ENCODE results near the gene ZNF436.
A peak's percentile ranks its signal among the peaks of the same experiment; 100 is the strongest.
"Not testable (repeated sequence)": the region's sequence is repeated elsewhere in the genome, so short reads cannot be mapped to it uniquely, and the experiment has no call there.

The ZNF436 gene

GRCh38 chr1:23366598-23366997, 3.0 kb downstream of the ZNF436 start:
- no peak for DNase-seq (ENCODE audit: low read depth)

GRCh38 chr1:23366146-23366545, 3.5 kb downstream of the ZNF436 start:
- DNase-seq (ENCODE audit: low read depth): no peak

- no peak for DNase-seq (ENCODE audit: low read depth)
Observed at GRCh38 chr1:23362218-23362713, 7.4 kb downstream of the ZNF436 start.

- no peak for DNase-seq (ENCODE audit: low read depth)
Observed at GRCh38 chr1:23358310-23358875, 11.2 kb downstream of the ZNF436 start.

- DNase-seq (ENCODE audit: low read depth): no peak
Observed at GRCh38 chr1:23357138-23357908, 12.3 kb downstream of the ZNF436 start.

- no peak for DNase-seq (ENCODE audit: low read depth)
Observed at GRCh38 chr1:23356471-23357137, 13.0 kb downstream of the ZNF436 start.

- no peak for DNase-seq (ENCODE audit: low read depth)
Observed at GRCh38 chr1:23354245-23354644, 15.4 kb downstream of the ZNF436 start.

- DNase-seq (ENCODE audit: low read depth): no peak
Observed at GRCh38 chr1:23352096-23352695, 17.4 kb downstream of the ZNF436 start.

- no peak for DNase-seq (ENCODE audit: low read depth)
Observed at GRCh38 chr1:23345920-23346319, 23.7 kb downstream of the ZNF436 start.

GRCh38 chr1:23344987-23345472, 24.6 kb downstream of the ZNF436 start:
- peak; percentile 45 for DNase-seq (ENCODE audit: low read depth)

- DNase-seq (ENCODE audit: low read depth): peak; percentile 100
Observed at GRCh38 chr1:23344111-23344986, 25.3 kb downstream of the ZNF436 start, which contains the start of gene HNRNPR. TSS of gene HNRNPR (minus strand) at chr1:23344284. CDS start at chr1:23341008, 3,276 bp downstream.

GRCh38 chr1:23343221-23344110, 26.2 kb downstream of the ZNF436 start:
- DNase-seq (ENCODE audit: low read depth): no peak

- no peak for DNase-seq (ENCODE audit: low read depth)
Observed at GRCh38 chr1:23341931-23342692, 27.5 kb downstream of the ZNF436 start.

- DNase-seq (ENCODE audit: low read depth): no peak
Observed at GRCh38 chr1:23339632-23340031, 30.0 kb downstream of the ZNF436 start.

- DNase-seq (ENCODE audit: low read depth): no peak
Observed at GRCh38 chr1:23337869-23338268, 31.8 kb downstream of the ZNF436 start.

- no peak for DNase-seq (ENCODE audit: low read depth)
Observed at GRCh38 chr1:23331713-23332112, 37.9 kb downstream of the ZNF436 start.

GRCh38 chr1:23330846-23331245, 38.8 kb downstream of the ZNF436 start:
- DNase-seq (ENCODE audit: low read depth): no peak

- no peak for DNase-seq (ENCODE audit: low read depth)
Observed at GRCh38 chr1:23325393-23325792, 44.2 kb downstream of the ZNF436 start.

GRCh38 chr1:23322770-23323169, 46.9 kb downstream of the ZNF436 start:
- no peak for DNase-seq (ENCODE audit: low read depth)

- not testable (repeated sequence) for DNase-seq (ENCODE audit: low read depth)
Observed at GRCh38 chr1:23310280-23310679, 59.4 kb downstream of the ZNF436 start.

All from CMK (cell line).